Body of pancreas (tissue), 4 donors: Measurements from ENCODE around the gene CCND2.

ENCODE experiments used
- POLR2A ChIP-seq, 3 donors: fragments of 450-650 bp; IDR thresholded peaks; one replicate each; pipeline ENCODE4 v1.6.1; 2016; ENCODE audit warnings: antibody characterized with exemption in 3 of 3, mild to moderate bottlenecking in 2 of 3
- TF ChIP-seq, protein P1 (sequence below), 7 experiments: fragments of 450-650 bp in 4 of 7; fragments of 200-600 bp in 3 of 7; sonication (generic) in 3 of 7; IDR thresholded peaks; one replicate each; pipeline ENCODE4 v1.5.1; 2016 to 2019; ENCODE audit warnings: antibody characterized with exemption in 7 of 7

- TF ChIP-seq, protein P1, sequence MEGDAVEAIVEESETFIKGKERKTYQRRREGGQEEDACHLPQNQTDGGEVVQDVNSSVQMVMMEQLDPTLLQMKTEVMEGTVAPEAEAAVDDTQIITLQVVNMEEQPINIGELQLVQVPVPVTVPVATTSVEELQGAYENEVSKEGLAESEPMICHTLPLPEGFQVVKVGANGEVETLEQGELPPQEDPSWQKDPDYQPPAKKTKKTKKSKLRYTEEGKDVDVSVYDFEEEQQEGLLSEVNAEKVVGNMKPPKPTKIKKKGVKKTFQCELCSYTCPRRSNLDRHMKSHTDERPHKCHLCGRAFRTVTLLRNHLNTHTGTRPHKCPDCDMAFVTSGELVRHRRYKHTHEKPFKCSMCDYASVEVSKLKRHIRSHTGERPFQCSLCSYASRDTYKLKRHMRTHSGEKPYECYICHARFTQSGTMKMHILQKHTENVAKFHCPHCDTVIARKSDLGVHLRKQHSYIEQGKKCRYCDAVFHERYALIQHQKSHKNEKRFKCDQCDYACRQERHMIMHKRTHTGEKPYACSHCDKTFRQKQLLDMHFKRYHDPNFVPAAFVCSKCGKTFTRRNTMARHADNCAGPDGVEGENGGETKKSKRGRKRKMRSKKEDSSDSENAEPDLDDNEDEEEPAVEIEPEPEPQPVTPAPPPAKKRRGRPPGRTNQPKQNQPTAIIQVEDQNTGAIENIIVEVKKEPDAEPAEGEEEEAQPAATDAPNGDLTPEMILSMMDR (IDR thresholded peaks at IDR 0.05), result no peak
- TF ChIP-seq POLR2A (IDR thresholded peaks at IDR 0.05), result no peak
These were observed 35.0 kb upstream of the CCND2 start for GRCh38 chr12:4238577-4238976.
